ENCODE measurements around the gene SLC16A7.
"Not testable (repeated sequence)": the region's sequence is repeated elsewhere in the genome, so short reads cannot be mapped to it uniquely, and the experiment has no call there.

The SLC16A7 gene

DNA sequence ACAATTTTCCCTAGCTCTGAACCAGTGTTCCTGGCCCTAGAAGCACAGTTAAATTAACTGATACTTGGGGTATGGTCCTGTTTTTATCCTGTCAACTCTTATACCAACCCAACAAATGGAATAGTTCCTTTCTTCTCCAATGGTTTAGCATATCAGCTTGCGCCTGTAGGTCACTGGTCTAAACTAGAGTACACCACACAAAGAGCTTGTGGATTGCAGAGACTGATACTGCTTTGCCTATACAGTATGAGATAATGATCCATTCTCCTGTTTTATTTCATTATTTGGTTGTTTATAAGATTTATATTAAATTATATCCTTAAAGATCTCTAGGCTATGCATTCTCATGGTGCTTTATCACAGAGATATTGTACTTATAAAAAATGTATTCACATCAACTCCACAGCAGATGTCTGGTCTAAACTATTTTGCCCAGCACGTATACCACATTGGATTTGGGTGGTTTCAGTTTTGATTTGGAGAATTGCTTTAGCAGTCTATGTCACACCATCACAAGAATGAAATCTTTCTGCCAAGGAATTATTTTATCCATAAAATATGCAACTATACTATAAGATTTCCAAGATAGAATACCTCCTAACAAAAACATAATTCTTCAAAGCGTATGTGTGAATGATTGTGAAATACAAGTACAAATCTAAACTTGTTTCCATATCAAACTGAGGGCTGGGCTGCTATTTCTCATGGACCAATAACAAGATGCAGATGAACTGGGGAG lies 142.1 kb downstream of the SLC16A7 start:
- FAIRE-seq: no peak

DNA sequence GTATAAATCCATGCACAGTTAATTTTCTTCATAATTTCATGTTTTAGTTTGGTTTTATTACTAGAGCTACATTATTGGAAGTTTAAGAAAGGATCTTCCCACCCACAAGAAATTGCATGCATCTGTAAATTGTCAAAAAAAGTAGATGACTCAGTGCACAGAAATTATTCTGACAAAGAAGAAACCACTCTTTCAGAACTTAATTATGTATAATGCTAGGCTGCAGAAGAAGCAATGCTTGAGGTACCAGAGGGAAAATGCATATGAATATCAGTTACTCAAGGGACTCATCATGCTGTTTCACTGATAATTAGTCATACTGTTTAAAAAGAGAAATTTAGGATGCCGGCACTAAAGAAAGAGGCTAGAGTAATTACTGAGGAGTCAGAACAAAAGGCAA lies 147.0 kb downstream of the SLC16A7 start:
- FAIRE-seq: no peak

DNA sequence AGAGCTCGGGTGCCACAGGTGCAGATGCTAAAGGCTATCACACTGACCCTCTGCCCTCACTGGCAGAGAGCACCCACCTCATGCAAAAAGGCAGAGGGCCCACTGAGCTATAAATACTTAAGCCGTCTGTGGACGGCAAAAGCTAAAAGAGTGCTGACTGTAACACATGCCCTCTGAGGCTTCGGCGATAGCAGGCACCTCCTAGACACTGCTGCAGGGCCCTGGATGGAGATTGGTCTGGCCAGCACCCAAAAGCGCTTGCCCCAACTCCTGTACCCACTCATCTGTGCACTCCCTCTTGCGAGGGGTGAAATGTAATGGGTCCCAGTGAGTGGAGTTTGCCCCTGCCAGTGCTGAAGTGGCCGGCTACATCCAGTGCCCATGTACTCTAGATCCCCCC lies 148.7 kb downstream of the SLC16A7 start:
- FAIRE-seq: no peak

DNA sequence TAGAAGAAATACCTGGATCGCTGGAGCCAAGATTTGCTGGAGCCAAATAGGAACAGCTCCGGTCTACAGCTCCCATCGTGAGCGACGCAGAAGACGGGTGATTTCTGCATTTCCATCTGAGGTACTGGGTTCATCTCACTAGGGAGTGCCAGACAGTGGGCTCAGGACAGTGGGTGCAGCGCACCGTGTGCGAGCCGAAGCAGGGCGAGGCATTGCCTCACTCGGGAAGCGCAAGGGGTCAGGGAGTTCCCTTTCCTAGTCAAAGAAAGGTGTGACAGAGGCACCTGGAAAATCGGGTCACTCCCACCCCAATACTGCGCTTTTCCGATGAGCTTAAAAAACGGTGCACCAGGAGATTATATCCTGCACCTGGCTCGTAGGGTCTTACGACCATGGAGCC lies 155.3 kb downstream of the SLC16A7 start:
- not testable (repeated sequence) for FAIRE-seq

DNA sequence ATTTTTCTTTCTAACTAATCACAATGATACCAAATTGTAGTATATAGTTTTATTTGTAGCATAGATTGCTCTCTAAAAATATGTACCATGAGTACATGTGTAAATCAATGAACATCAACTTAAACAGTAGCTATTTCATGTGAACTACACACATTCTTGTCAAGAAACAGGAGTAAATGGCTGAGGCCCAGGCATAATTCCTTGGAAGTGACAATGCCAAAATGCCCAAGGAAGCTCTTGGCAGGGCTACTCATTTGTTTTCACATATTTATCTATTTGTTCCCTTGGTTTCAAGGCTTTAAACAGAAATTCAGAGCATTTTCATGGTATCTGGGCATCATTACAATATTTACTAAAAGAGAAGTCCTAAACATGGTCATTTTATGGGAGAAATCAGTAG lies 165.7 kb downstream of the SLC16A7 start:
- FAIRE-seq: no peak

DNA sequence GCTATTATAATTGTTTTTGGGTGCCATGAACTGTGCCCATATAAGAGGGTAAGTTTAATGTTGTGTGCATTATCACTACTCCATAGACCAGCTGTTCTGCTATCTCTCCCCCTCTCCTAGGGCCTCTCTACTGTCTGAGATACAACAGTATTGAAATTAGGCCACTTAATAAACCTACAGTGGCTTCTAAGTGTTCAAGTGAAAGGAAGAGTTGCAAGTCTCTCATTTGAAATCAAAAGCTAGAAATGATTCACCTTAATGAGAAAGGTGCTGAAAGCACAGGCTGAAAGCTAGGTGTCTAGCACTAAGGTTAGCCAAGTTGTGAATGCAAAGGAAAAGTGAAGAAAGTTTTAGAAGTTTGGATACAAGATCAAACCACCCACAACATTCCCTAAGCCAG lies 168.0 kb downstream of the SLC16A7 start:
- FAIRE-seq: no peak

DNA sequence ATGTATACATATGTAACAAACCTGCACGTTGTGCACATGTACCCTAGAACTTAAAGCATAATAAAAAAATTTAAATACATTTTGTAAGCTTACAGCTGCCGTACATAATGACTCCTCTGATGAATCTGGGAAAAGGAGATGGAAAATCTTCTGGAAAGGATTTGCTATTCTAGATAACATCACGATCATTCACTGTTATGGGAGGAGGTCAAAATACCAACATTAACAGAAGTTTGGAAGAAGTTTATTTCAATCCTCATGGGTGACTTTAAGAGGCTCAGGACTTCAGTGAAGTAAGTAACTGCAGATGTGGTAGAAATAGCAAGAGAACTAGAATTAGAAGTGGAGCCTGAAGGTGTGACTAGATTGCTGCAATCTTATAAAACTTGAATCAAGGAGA lies 172.2 kb downstream of the SLC16A7 start:
- FAIRE-seq: no peak

DNA sequence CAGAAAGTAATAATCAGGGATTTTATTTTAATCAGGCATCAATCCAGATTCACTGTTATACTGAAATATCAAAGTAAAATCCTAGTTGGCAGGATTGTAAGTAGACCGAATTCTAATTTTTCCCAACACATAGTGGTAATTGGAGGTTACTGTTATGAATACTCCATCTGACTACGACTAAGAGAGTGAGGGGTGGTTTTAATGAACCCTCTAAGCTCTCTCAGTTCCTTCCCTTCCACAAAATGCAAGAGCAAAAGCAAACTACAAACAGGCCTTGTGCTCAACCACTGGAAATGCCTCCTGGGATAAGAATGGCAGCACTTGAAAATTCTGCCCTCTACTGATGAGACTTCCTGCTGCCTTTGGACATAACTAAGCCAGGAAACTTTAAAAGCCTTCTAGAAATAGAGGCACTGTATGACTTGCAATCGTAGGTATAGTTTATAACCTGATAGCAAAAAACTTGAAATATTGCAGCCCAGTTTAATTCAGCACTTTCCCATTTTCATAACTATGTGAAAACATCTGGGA lies 184.8 kb downstream of the SLC16A7 start:
- no peak for FAIRE-seq

DNA sequence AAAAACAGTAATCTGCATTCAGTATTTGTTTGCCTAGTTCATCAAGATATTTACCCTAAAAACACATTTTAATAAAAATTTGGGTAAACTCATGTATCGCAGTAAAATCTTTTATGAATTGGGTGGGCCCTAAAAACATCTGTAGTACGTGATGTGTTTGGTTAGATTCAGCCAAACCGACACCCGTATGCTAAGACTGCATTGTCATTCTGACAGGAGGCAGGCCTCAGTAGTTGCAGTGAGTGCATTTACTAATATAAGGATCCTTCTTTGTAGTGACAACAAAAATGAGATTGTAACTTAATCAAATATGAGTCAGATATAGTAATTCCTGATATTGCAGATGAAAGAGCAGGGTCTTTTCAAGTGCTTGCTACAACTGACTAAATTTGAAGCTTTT lies 191.8 kb downstream of the SLC16A7 start:
- no peak for FAIRE-seq

DNA sequence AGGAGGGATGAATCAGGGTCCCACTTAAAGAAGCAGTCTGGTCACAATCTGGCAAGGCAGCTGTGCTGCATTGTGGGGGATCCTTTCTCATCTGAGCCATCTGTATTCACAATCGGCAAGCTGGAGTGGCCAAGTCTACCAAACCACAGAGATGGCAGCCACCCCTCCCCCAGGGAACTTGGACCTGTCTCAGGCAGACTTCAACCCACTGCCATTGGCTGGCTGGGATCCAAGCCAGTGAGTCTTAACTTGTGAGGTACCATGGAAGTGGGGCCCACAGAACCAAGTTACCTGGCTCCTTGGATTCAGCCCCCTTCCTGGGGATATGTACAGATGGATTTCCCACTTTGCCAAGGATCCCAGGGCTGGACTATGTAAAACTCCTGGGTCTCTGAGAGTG lies 196.8 kb downstream of the SLC16A7 start:
- FAIRE-seq: no peak

DNA sequence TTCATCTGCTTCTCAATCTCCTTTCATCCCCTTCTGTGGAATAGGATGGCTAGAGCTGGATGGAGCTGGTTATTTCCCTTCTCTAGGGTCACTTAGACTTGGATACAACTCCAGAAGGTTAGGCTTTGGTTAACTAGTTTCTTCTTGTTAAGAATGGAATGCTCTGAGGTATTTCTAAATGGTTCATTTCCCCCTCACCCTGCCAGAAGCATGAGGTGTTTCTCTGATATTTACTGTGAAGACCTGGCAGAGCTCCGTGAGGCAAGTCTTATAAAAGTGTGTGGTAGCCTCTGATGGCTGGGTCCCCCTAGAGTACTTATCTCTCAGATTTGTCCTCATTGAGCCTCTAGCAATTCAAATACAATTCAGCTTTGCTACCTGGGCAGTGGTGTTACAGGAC lies 207.9 kb downstream of the SLC16A7 start:
- FAIRE-seq: no peak

DNA sequence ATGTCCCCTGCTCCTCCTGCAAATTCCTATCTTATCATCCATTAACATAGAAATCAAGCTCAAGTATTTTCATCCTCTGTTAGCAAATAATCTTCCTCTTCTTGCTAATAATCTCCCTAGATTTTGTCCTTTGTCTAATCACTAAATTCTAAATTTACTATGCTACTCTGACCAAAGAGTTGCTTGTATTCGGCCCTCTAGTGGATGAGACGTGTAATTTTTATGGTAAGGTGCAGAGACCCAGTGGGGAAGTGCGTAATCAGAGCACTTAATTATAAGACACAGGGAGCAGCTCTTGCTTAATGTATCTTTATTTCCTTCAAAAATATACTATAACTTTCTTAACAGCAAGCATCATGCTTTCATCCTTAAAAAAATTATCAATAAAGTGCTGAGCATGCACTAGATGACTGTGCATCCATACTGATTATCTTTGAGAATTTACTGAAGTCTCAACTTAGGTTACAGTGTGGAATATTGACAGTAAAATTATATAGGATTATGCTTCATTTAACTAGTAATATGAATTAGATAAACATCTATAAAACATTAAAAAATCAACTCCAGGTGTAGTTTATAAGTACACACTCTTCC lies 212.6 kb downstream of the SLC16A7 start:
- FAIRE-seq: no peak

DNA sequence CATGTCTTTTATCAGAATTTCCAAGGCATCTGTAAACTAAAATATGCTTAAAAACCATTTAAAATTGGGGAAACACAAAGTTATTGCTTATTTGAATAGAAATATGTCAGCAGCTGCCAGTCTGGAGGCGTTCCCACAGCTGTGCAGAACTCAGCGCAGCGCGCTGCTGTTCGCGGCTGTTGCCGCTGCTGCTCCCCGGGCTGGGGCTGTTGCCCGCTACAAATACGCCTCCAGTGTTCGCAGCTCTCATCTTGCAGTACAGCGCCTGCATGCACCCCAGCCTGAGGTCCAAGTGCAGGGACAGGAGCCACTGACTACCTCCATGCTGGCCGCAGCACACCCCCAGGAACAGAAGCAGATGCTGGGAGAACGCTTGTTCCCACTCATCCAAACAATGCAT lies 216.2 kb downstream of the SLC16A7 start:
- FAIRE-seq: no peak

DNA sequence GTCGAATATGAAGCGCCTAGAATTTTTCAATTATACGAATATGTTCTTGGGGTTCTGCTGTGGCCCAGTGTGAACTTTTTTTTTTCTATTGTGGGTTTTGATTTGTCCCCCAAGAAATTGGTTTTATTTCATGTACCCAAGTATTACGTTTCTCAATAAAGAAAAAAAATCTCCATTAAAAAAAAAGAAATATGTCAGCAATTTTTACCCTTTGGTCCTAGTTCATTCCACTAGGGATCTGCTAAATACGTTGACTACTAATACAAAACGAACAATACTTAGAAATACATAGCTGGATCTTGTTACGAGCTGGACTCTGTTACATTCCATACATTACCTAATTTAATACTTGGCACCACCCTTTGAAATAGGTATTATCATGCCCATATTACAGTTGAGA lies 216.9 kb downstream of the SLC16A7 start:
- no peak for FAIRE-seq

DNA sequence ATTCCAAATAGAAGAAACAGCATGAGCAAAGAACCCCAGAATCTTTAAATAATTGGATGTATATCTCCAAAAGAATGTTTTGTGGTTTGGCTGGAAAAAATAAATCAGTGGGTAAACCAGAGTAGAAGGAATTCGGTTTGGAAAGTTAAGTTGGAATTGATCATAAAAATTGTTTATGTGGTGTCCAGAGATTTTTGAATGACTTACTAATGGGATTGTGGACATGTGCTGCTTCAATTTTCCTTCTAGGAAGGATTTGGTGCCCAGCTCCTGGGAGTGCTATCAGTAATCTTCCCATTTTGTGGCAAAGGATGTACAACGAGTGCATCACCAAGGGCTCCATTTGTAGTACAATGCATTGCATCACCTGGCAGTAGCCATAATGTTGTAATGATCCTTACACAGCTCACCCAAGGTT lies 224.8 kb downstream of the SLC16A7 start:
- no peak for FAIRE-seq

DNA sequence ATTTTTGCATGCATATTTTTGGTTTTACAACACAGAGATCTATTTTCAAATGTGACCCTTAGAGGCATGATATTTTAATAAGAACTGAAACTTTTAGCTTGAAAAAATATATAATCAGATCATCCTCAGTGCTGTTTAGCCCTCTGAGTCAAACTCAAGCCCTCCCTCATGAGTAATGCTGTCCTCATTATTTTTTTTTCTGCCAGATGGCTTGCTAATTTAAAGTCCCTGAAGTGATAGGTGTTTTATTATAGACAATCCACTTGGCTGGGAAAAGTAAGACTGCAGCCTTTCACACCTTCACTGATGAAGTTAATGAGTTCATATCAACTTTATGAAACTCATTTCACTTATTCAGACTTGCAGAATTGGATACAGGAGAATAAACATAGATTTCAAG lies 227.7 kb downstream of the SLC16A7 start:
- FAIRE-seq: no peak

DNA sequence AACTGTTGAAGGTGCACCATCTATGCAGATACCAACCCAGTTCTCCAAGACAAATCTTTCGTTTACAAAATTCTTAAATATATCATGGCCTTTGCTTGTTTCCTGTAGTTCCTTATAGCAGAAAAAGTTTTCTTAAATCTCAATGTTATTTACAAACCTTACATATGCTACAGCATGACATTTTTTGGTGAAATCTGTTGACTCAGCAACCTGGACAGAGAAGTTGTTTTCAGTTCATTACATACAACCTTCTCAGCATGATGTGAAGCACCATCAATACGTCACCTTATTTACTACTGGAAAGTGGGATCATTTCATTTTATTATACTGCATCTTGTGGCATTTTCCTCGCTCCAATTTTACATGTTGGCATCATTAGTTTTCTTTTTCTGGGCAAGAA lies 231.9 kb downstream of the SLC16A7 start:
- no peak for FAIRE-seq

DNA sequence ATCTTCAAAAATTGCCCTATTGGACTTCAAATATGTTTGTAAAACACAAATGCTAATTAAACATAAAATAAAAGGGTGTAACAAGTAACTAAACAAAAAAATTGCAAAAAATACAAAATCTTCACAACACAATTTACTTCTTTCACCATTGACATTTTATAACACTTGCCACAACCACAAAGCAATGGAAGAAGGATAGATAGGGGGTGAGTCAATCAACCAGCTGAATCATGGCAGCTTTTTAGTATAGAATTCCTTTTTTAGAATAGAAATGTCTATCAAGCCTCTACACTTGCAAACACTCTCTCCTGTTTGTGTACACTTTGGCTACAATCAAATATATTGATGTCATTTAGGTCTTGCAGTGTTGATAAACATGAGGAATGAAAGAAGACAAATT lies 232.7 kb downstream of the SLC16A7 start:
- FAIRE-seq: no peak

DNA sequence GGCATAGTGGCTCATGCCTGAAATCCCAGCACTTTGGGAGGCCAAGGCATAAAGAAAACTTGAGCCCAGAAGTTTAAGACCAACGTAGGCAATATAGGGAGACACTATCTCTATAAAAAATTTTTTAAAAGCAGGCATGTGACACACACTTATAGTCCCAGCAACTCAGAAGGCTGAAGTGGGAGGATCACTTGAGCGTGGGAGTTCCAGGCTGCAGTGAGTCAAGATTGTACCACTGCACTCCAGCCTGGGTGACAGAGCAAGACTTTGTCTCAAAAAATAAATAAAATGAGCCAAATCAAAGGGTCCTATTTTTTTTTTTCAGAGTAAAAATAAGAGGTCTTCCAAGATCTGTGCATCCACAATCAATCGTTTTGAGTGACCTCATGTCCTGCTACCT lies 237.6 kb downstream of the SLC16A7 start:
- no peak for FAIRE-seq

DNA sequence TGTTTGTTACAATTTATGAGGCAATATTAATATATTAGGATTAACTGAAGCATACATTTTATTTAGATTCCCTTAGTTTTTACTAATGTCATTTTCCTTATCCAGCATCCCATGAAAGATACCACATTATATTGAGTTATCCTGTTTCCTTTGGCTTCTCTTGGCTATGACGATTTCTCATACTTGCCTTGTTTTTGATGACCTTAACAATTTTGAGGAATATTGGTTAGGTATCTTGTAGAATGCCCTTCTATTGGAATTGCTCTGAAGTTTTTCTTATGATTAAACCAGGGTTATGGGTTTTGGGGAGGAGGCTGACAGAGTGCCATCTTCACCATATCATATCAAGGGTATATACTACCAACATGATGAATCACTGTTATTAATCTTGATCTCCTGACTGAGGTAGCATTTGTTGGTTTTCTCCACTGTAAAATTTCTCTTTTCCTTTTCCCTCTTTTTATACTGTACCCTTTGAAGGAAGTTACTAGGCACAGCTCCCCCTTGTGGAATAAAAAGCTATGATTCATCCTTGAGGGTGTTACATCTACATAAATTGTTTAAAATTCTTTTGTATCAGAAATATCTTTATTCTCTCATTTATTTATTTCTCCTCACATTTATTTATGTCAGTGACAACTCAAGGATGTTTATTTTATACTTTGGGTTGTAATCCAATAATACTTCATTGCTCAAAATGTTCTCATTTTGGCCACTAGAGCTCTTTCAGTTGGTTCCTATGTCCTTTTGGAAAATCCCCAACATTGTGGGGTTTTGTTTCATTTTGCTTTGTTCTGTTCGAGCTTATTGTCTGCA lies 239.0 kb downstream of the SLC16A7 start:
- FAIRE-seq: no peak
